HG02588 (cell line): Measurements from ENCODE around the gene SIT1.
"Not testable (repeated sequence)": the region's sequence is repeated elsewhere in the genome, so short reads cannot be mapped to it uniquely, and the experiment has no call there.

ENCODE experiments used
- ATAC-seq: cut with Tn5 transposase; IDR thresholded peaks from one replicate; pipeline ENCODE4 v1.9.1; 2021; ENCODE audit warnings: mild to moderate bottlenecking, moderate library complexity; ENCODE audit not compliant: unreplicated experiment

Gene SIT1

GRCh38 chr9:35660966-35661415 lies 10.3 kb upstream of the SIT1 start:
- ATAC-seq = no peak

GRCh38 chr9:35659340-35659739 lies 8.6 kb upstream of the SIT1 start:
- no peak for ATAC-seq

- ATAC-seq = no peak
Observed at GRCh38 chr9:35658968-35659220, 8.2 kb upstream of the SIT1 start.

- peak; percentile 68 for ATAC-seq
Observed at GRCh38 chr9:35658137-35658967, 7.6 kb upstream of the SIT1 start, which contains the start of gene CCDC107. Gene CCDC107 (plus strand): TSS chr9:35658292. CDS start chr9:35658380, 88 bp downstream.

GRCh38 chr9:35657546-35658136 lies 6.9 kb upstream of the SIT1 start, which contains the start of gene RMRP:
Gene RMRP (minus strand): TSS chr9:35658019.
- peak; percentile 86 for ATAC-seq

- ATAC-seq = no peak
Observed at GRCh38 chr9:35656831-35657545, 6.3 kb upstream of the SIT1 start.

GRCh38 chr9:35656348-35656747 lies 5.6 kb upstream of the SIT1 start:
- no peak for ATAC-seq

GRCh38 chr9:35653611-35654010 lies 2.9 kb upstream of the SIT1 start:
- ATAC-seq = no peak

GRCh38 chr9:35652829-35653209 lies 2.1 kb upstream of the SIT1 start:
- no peak for ATAC-seq

GRCh38 chr9:35651956-35652828 lies 1.5 kb upstream of the SIT1 start:
- ATAC-seq = no peak

- ATAC-seq = no peak
Observed at GRCh38 chr9:35649431-35650340, 1.0 kb downstream of the SIT1 start.

- peak; percentile 82 for ATAC-seq
Observed at GRCh38 chr9:35646533-35647265, 4.0 kb downstream of the SIT1 start.

GRCh38 chr9:35646153-35646532 lies 4.6 kb downstream of the SIT1 start:
- ATAC-seq = no peak

- ATAC-seq = not testable (repeated sequence)
Observed at GRCh38 chr9:35645736-35646135, 5.0 kb downstream of the SIT1 start.

- no peak for ATAC-seq
Observed at GRCh38 chr9:35643046-35643445, 7.7 kb downstream of the SIT1 start.

GRCh38 chr9:35641478-35641877 lies 9.3 kb downstream of the SIT1 start:
- ATAC-seq = not testable (repeated sequence)

- not testable (repeated sequence) for ATAC-seq
Observed at GRCh38 chr9:35640431-35640830, 10.3 kb downstream of the SIT1 start.

- ATAC-seq = no peak
Observed at GRCh38 chr9:35639631-35640030, 11.1 kb downstream of the SIT1 start.

GRCh38 chr9:35639225-35639624 lies 11.5 kb downstream of the SIT1 start:
- not testable (repeated sequence) for ATAC-seq
